Sciatic nerve (tissue), 2 donors: ENCODE results near the gene MTNR1A. TPM values are rescaled to one million over a fixed set of nuclear protein-coding genes. Genes with fewer than 3 reads are reported as not detected.
A peak's percentile ranks its signal among the peaks of the same experiment; 100 is the strongest.

Experiments
- ATAC-seq: fragments of 200-7000 bp; cut with Tn5 transposase; one replicate; pipeline ENCODE4 v1.9.1; 2020; ENCODE audit warnings: mild to moderate bottlenecking, moderate library complexity
- DNase-seq: peaks from one replicate; pipeline ENCODE4 v3.0.0-alpha.2; 2020; ENCODE audit warnings: low spot score
- intact Hi-C: fragments of 100-400 bp; cut with DNase I; formaldehyde crosslinking; loops from one replicate; pipeline ENCODE4 v1.14.2; 2022
- total RNA-seq: library from RNA; stranded (reverse); fragmentation: NEBNext Ultra II Directional; extraction: Animal tissue kit (Norgen Biotek cat#: 25700); gene quantifications from one replicate; pipeline ENCODE4 v1.2.1, GENCODE V29; 2021
- donor health status: DM: no; HTN: no; CAD: no.
- donor health status: DM: no; HTN: no; CAD: no.

The MTNR1A gene
- total RNA-seq, 1 donor from 2014 or later, result not detected

DNA sequence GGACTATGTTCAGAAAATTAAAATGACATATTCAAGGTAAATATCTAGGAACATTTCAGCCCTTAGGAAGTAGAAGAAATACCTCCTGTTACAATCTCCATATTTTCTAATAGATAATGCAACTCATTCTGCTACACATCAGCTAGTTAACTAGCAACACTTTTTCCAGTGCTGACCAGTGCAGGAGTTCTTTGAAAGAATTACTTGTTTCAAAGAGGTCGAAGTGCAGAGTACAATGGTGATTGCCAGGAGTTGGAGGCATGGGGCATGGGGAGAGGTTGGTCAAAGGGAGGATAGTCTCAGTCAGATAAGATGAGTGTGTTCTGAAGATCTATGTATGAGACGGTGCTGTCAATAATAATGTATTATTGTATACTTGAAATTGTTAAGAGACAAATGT lies 53.1 kb downstream of the MTNR1A start:
- intact Hi-C loops, result no loop called here
- DNase-seq (no peak), ATAC-seq (no peak)

- no peak for ATAC-seq
Observed at GRCh38 chr4:186501554-186501953, 53.8 kb downstream of the MTNR1A start.

DNA sequence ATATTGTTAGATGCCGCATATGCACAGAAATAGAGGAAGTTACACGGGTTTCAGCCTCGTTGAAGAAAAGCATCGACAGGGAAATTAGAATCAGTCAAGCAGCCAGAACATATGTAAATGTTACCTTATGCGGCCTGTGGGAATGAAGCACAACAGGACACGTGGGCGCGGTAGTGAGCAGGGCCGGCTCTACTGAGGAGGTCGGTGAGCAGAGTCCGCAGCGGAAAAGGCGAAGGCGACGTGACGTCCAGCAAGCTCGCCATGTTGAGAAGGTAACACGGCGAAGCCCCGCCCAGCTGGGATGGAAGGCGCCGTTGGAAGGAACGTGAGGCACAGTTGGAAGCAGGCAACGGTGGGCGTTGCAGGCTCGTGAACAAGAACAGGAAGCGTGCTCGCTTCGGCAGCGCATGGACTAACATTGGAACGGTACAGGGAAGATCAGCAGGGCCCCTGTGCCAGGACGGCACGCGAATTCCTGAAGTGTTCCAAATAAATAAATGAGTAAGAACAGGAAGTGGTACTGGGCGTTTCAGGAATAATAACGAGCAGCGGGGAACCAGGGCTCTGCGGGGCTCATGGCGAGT lies 54.6 kb downstream of the MTNR1A start:
- no peak for ATAC-seq
- no peak for DNase-seq
- intact Hi-C loops, result no loop called here

More at GRCh38 chr4:186501554-186501953, 53.8 kb downstream of the MTNR1A start:
- intact Hi-C loops, result no loop called here
- no peak for DNase-seq

DNA sequence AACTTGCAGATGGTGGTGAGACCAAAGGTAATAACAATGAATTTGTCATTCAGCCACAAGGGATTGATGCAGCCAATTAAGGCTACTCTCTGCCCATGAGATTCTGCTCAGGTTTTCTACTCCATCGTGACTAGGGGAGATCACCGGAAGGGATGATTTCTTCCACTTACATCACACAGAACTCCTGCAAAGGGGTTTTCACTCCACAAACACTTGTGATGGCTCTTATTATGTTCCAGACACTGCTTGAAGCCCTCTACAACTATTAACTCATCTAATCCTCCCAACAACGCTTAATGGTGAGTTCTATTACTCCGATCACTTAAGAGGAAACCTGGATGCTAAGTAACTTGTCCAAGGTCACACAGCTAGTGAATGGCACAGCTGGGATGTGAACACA lies 55.9 kb downstream of the MTNR1A start:
- intact Hi-C loops, result no loop called here
- no peak for DNase-seq

DNA sequence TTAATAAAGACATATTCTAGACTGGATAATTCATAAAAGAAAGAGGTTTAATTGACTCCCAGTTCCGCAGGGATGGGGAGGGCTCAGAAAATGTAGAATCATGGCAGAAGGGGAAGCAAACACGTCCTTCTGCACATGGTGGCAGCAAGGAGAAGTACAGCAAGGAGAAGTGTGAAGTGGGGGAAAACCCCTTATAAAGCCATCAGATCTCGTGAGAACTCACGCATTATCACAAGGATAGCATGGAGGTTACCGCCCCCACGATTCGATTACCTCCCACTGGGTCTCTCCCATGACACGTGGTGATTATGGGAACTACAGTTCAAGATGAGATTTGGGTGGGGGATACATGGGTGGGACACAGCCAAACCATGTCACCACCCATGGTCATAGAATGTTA lies 58.3 kb downstream of the MTNR1A start:
- no peak for ATAC-seq
- intact Hi-C loops, result no loop called here
- DNase-seq, result no peak

More for the DNA sequence above, 55.9 kb downstream of the MTNR1A start:
- no peak for ATAC-seq

DNA sequence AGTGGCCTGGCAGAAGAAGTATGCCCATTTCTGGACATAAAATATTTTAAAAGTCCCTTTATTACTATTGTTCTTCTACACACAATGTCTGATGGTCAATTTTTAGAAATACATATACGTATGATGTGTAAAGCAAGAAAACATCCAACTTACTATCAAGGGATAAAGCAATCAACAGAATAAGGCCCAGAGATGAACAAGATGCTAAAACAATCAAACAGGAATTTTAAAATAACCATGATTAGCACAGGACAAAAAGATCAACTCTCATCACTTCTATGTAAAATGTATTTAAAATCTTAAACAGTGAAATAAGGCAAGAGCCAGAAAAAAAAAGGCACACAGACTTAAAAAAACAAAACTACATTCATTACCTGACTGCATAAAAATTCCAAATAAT lies 60.9 kb downstream of the MTNR1A start:
- no peak for ATAC-seq

GRCh38 chr4:186487726-186488125 lies 67.6 kb downstream of the MTNR1A start:
- intact Hi-C loops, result no loop called here
- no peak for ATAC-seq
- DNase-seq, result no peak

More for the DNA sequence above, 60.9 kb downstream of the MTNR1A start:
- intact Hi-C loops, result no loop called here
- no peak for DNase-seq

- ATAC-seq, result peak; percentile 56
- intact Hi-C loops, result no loop called here
Observed at GRCh38 chr4:186486172-186486571, 69.2 kb downstream of the MTNR1A start.

DNA sequence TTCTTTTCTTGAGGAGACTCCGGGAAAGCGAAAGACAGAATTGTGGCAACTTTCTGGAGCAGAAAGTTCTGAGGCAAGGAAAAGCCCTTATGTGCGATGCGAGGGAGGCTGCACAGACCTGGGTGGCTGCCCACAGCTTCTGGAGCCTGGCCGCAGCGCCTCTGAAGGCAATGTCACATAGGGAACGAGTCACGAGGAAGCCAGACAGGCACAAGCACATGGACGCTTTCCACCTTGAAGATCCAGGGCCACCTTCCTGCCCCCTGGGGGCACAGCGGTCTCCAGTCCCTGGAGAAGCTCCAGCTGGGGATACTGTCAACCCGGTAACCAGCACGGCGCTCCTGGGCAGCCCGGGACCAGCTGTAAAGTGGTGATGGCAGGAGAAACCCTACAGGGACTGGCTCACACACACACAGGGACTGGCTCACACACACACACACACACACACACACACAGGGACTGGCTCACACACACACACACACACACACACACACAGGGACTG lies 69.8 kb downstream of the MTNR1A start:
- intact Hi-C loops, result no loop called here
- DNase-seq, result no peak
- ATAC-seq, result peak; percentile 58

More at GRCh38 chr4:186486172-186486571, 69.2 kb downstream of the MTNR1A start:
- no peak for DNase-seq

- no peak for DNase-seq
Observed at GRCh38 chr4:186485150-186485549, 70.2 kb downstream of the MTNR1A start.

DNA sequence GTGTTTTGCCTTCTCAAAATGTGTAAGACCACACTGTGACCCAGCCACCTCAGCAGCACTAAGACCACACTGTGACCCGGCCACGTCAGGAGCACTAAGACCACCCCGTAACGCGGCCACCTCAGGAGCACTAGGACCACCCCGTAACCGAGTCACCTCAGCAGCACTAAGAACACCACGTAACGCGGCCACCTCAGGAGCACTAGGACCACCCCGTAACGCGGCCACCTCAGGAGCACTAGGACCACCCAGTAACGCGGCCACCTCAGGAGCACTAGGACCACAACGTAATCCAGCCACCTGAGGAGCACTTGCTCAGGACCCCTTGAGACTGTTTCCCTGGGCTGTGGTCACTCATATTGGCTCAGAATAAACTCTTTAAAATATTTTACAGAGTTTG lies 71.7 kb downstream of the MTNR1A start:
- intact Hi-C loops, result no loop called here
- DNase-seq (no peak), ATAC-seq (no peak)

More at GRCh38 chr4:186485150-186485549, 70.2 kb downstream of the MTNR1A start:
- no peak for ATAC-seq
- intact Hi-C loops, result no loop called here

Other genes with a start within 250 kb of the MTNR1A start
- 151 TPM for gene FAT1, start 168.3 kb upstream of the MTNR1A start, total RNA-seq